Hematopoietic multipotent progenitor cell treated with erythropoietin and hydrocortisone succinate and interleukin-3 and kit ligand, for 15 days (in vitro differentiated cells): Measurements from ENCODE around the gene TMCO1.
"Not testable (repeated sequence)": the region's sequence is repeated elsewhere in the genome, so short reads cannot be mapped to it uniquely, and the experiment has no call there.

Experiments
- DNase-seq: peaks from one replicate; pipeline ENCODE4 v3.0.0-alpha.2; 2015; ENCODE audit warnings: low spot score

Gene TMCO1

DNA sequence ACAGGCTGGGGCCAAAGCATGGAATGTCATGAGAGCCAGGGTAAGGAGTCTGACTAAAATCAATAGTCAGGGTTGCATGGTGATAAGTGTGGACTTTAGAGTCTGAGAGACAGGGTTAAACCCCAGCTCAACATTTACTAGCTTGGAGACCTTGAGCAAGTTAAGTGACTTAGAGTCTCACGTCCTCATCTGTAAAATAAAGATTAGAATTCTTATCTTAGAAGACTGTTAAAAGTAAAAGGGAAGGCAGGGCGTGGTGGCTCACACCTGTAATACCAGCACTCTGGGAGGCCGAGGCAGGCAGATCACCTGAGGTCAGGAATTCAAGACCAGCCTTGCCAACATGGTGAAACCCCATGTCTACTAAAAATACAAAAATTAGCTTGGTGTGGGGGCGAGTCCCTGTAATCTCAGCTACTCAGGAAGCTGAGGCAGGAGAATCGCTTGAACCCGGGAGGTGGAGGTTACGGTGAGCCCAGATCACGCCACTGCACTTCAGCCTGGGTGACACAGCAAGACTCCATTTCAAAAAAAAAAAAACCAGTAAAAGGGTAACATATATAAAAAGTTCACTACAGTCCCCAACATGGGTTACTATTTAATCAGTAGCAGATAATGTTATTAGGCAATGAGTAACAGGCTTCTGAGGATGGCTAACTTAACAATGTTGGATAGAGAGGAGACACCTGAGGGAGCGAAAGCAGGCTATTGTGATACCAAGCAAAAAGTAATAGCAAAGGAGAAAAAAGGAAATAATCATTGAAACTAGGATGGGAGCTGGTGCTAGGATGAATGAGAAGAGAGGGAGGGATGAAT, 20.8 kb downstream of the TMCO1 start:
- no peak for DNase-seq

DNA sequence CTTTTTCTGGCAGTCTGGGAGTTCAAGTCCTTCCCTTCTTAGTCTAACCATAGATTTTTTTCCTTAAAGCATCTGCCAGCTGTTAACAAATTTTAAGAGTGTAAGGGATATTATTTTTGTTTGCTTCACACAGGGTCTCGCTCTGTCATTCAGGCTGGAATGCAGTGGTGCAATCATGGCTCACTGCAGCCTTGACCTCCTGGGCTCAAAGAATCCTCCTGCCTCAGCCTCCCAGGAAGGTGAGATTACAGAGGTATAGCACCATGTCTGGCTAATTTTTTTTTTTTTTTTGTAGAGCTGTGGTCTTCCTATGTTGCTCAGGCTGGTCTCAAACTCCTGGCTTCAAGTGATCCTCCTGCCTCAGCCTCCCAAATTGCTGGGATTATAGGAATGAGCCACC, 23.8 kb downstream of the TMCO1 start:
- DNase-seq = not testable (repeated sequence)

DNA sequence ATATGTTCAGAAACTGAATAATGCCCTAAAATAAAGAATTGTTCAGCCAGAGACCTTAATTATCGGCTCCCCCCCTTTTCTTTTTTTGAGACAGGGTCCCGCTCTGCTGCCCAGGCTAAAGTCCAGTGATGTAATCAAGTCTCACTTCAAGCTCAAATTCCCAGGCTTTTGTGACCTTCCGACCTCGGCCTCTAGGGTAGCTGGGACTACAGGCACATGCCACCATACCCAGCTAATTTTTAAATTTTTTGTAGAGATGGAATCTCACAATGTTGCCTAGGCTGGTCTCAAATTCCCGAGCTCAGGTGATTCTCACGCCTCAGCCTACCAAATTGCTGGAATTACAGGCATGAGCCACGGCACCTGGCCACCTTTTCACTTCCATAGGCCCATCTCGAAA, 26.5 kb downstream of the TMCO1 start:
- DNase-seq = no peak

DNA sequence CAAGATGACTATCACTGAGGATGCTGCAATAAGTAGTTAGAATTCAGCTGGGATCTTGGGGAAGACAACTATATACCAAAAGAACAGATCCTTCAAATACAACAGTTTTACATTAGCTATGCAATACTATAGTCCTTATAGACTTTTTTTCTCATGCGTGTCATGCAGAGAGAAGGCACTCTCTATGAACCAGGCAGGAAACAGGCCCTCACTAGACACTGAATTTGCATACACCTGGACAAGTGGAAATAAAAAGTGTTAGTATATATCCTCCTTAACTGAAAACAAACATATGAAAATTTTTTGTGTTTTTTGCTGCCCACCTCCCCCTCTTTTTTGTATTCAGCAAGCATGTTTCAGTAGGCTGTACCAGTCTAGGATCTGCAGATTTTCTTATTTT, 29.9 kb downstream of the TMCO1 start:
- DNase-seq = no peak

DNA sequence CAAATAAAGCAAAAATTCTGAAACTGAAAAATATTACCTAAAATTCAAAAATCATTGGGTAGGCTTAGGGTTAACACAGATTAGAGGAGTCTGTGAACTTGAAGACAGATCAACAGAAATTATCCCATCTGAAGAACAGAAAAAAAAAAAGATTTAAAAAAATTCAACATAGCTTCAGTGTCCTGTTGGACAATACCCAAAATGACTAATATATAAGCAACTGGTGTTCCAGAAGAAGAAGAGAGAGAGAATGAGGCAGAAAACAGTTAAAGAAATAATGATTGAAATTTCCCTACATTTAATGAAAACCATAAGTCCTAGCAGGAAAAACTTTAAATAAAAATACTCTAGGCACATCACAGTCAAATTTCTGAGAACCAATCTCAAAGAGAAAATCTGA, 31.5 kb downstream of the TMCO1 start:
- DNase-seq = no peak

DNA sequence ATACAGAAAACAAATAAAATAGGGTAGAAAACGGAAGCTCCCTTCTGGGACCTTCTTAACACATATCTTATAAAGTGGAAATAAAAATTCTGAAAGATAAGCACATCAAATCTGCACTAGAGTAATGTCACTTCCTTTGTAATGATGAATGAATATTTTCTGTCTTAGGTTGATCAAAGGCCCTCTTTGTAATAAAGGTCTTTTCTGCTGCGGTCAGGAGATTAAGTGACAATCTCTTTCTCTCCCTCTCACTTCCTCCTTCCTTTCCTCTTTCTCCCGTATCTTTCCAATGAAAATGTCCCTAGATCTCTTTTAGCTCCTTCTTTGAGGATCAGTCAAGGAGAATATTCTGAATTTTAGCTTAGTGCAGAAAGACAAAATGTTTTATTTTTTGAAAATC, 33.8 kb downstream of the TMCO1 start:
- no peak for DNase-seq

DNA sequence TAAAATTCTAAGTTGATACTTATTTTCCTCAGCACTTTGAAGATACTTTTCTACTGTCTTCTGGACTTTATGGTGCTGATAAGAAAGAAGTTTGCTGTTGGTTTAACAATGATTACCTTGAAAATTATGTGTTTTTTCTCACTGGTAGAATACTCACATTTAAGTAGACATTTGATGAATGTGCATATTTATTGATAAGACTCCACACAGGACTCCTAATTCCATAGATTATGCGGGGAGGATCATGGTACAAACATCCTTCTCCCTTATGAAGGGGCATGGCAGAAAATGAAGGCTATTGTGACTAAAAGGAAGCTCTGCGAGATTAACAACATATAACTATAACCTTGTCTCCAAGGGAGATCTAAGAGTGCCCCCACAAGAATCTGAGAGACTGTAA, 41.8 kb downstream of the TMCO1 start:
- DNase-seq = no peak

DNA sequence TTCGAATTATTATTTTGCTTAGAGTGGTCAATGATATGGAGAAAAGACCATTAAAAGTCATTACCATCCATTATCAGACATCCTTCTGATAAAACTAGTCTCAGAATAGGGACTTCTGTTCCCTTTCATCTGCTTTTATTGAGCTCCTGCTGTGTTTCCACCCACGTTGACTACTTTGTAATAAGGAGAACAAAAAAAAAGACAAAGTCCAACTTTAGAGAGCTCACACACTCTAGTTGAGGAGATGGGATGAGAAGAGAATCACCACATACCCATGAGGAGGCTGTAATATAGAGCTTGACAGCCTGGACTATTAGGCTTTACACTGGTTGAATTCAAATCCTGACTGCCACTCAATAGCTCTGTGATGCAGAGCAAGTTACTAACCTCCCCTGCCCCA, 42.5 kb downstream of the TMCO1 start:
- no peak for DNase-seq

DNA sequence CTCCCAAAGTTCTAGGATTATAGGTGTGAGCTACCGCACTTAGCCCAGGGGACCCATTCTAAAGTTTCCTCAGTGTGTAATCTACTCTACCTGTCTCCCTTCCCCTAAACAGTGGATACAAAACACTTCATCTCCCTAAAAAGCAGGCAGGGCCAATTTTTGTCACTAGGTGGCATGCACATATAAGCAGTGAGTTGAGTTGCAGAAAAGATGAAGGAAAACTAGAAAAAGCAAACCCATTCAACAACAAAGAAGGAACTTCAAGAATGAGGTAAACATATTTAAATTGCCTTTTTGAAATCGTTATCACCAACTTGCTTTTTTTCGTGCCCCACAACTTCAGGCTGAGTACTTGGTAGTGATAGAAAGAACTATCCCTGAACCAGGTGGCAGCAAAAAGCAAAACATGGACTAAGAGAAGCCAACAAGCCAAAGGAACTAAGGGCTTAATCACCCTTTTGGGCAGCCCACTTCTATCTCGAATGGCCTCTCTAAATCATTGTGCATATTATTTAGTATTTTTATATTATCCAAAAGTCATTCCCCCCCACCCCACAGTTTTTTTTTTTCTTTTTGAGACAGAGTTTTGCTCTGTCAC, 50.7 kb downstream of the TMCO1 start:
- peak; percentile 59 for DNase-seq

DNA sequence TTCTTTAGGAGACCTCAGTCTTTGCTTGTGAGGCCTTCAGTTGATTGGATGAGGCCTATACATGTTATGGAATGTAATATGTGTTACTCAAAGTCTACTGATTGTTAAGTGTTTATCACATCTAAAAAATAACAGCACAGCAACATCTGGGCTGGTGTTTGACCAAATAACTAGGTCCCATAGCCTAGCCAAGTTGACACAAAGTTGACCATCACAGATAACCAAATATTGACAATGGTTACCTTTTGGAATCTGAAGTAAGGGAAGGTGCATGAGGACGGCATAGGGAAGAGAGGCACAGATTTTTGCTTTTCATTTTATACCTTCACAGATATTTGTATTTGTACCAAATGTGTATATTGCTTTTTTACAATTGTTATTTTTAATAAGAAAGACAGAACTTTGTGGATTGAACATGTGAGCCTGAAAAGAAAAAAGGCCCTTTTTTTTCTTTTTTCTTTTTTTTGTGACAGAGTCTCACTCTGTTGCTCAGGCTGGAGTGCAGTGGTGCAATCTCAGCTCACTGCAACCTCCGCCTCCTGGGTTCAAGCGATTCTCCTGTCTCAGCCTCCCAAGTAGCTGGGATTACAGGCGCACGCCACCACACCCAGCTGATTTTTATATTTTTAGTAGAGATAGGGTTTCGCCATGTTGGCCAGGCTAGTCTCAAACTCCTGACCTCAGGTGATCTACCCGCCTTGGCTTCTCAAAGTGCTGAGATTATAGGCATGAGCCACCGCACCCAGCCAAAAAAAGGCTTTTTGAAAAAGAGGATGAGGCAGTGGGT, 52.2 kb downstream of the TMCO1 start:
- not testable (repeated sequence) for DNase-seq

DNA sequence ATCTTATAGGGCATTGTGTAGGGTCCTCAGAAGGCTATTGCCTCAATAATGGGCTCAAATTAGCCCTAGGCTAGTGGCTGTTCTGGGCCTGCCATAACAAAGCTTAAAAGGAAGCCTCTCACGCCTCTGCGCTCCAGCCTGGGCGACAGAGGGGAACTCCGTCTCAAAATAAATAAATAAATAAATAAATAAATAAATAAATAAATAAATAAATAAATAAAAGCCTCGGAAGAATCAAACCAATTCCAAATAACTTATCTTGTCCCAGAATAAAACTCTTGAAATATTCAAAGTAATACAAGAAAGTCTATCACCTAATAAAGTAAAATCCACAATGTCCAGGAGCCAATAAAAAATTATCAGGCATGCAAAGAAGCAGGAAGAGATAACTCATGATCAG, 55.9 kb downstream of the TMCO1 start:
- DNase-seq = no peak

DNA sequence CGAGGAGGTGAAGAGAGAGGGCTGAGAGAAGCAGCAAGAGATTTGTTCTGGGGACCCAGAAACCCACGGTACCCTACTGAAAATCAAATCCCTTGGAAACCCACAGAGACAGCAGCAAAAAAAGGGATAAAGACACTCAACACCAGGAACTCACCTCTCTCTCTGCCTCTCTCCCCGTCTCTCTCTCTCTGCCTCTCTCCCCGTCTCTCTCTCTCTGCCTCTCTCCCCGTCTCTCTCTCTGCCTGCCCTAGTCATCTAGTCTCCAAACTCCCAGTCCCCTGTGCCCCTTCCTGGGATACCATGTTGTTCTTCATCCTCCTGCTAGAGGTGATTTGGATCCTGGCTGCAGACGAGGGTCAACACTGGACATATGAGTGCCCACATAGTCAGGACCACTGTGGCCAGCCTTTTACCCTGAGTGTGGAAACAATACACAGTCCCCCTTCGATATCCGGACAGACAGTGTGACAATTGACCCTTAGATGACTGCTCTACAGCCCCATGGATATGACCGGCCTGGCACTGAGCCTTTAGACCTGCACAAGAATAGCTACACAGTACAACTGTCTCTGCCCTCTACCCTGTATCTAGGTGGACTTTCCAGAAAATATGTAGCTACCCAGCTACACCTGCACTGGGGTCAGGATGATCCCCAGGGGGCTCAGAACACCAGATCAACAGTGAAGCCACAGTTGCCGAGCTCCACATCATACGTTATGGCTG, 60.5 kb downstream of the TMCO1 start:
- no peak for DNase-seq

DNA sequence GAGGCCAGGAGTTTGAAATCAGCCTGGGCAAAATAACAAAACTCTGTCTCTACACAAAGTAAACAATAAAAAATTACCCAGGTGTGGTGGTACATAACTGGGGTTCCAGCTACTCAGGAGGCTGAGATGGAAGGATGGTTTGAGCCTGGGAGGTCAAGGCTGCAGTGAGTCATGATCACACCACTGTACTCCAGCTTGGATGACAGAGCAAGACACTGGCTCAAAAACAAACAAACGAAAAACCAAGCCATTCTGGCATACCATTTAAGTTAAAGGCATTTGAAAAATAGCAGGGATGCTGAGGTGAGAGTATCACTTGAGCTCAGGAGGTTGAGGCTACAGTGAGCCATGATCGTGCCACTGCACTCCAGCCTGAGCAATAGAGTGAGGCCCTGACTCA, 65.0 kb downstream of the TMCO1 start:
- DNase-seq = no peak

DNA sequence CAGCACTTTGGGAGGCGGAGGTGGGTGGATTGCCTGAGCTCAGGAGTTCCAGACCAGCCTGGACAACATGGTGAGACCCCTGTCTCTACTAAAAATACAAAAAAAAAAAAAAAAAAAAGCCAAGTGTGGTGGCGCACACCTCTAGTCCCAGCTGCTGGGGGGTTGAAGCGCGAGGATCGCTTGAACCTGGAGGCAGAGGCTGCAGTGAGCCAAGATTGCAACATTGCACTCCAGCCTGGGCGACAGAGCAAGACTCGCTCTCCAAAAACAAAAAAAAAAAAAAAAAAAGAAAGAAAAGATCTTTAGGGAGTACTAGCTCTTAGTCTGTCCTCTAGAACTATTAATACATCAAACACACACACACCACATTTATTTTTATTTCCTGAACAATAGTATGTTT, 66.7 kb downstream of the TMCO1 start:
- not testable (repeated sequence) for DNase-seq

DNA sequence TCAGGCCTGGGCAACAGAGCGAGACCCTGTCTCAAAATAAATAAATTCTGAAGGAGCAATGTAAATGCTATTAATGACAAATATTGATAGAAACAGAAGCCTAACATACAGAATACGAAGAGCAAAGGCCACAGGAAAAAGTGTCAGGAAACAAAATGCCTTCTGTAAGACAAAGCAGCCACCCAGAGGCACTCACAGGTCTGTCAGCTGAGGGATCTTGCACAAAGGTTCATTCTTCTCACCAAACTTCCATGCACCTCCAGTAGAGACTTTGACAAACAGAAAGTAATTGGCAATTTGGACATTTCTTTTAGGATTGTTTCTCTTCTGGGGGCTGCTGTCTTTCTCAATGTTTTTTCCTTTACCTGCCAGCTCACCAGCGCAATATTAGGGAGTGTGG, 69.1 kb downstream of the TMCO1 start:
- no peak for DNase-seq

DNA sequence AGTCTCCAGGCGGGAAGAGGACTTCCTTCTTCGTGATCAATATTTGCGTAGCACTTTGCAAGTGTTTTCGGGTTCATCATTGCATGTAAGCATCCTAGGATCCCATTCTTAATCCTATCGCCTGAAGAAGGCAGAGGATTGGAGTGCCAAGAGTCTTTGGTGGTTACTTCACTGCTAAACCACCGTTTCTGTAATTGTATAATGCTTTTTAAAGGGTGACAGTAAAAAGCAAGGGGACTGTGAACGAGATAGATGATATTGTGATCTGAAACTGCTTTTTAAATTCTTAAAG, 70.0 kb downstream of the TMCO1 start:
- DNase-seq = no peak

DNA sequence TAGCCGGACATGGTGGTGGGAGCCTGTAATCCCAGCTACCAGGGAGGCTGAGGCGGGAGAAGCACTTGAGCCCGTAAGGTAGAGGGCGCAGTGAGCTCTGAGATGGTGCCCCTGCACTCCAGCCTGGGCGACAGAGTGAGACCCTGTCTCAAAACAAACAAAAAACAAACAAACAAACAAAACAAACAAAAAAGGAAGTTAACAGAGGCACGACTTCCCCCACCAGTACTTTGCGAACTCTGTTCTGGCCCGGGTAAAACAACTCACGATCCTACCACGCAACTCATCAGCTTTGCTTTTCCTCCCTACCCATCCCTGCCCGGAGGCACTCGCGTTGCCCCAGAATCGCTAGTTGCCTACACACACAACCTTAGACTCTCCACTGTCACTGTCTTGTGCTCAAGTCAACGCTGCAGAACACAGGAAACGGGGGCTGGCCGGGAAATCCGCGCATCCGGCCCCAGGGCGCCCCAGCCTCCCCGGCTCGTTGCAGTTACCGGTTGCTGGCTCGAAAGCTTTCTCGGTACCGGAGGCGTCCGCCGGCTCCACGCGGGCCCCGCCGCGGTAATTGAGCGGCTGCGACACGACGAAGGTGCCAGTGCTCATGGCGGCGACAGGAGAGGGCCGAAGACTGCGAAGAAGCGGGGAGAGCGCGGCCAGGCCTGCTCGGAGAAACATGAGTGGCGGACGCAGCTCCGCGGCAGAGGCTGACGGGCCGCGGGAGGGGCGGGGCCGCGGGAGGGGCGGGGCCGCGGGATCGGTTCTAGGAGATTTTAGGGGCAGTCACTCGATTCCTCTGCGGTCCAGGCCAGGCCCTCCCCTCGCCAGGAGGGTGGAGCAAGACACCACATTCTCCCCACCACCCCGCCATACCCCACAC, 70.5 kb downstream of the TMCO1 start, which contains the start of gene ALDH9A1:
Gene ALDH9A1, minus strand, starts transcription at position 682 of the 880 bp plus-strand sequence. Its CDS starts 4 bp downstream, at position 678.
- peak; percentile 80 for DNase-seq

DNA sequence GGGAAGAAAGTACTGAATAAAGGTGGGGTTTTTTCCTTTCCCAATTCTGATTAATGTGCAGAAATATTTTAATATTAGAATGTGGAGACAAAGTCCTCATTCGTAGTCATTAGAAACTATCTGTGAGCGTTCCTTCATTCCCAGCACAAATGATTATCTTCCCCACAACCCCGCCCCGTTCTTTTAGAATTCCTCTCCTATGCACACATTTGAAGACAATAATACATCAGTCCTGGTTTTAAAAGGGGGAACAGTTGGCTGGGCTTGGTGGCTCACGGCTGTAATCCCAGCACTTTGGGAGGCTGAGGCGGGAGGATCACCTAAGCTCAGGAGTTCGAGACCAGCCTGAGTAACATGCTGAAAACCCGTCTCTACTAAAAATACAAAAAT, 71.2 kb downstream of the TMCO1 start:
- no peak for DNase-seq

DNA sequence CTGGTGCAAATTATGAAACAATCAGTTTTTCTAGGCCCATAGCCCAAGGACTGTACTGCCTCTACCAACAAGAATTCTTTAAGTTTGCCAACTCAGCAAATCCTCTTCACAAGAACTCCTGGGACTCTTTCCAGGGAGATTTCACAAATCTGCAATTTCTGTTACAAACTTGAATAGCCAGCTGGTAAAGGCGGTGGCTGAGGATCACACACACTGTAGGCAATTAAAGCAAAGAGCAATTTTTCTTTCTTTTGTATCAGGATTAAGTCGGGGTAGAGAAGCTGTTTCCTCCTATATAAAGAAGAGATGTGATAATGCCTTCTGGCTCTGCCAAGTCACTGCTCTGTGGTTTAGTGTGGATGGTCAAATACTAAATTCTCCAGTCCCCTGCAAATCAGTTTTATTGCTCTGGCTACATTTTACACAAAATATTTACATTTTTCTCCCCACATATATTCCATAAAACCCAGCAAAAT, 72.0 kb downstream of the TMCO1 start:
- DNase-seq = no peak

DNA sequence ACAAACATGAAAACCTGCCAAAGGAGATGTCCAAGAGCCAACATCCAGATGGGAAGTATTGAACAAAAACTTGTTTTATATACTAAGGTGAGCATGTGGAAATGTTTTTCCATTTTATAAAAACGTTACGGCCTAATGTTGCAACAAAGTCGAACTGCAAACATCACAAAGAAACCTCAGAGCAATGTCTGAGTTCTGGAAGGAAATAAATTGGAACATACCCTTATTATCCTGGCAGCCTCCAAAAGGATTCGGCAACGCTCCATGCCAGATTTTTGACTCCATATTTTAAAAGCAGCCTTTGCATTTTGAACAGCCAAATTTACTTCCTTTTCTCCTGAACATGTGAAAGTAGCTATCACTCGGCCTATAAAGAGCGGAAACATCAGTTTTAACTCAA, 73.6 kb downstream of the TMCO1 start:
- no peak for DNase-seq

DNA sequence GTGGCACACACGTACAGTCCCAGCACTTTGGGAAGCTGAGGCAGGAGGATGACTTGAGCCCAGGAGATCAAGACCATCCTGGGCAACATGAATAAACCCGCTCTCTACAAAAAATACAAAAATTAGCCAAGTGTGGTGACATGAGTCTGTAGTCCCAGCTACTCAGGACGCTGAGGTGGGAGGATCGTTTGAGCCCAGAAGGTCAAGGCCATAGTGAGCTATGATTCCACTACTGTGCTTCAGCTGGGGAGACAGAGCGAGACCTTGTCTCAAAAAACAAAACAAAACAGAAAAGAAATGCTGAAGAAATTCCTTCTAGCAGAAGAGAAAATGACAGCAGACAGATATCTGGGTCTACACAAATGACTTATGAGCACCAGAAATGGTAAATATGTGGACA, 80.6 kb downstream of the TMCO1 start:
- DNase-seq = no peak
